Kidney epithelial cell (primary cell): Measurements from ENCODE around the gene METTL22. TPM values are rescaled to one million over a fixed set of nuclear protein-coding genes. Genes with fewer than 3 reads are reported as not detected.

ENCODE experiments used
- DNase-seq: peaks from one replicate; pipeline ENCODE4 v3.0.0-alpha.2; 2010; ENCODE audit warnings: low read depth
- H3K27me3 ChIP-seq: 2 replicates; pipeline ENCODE4 v1.6.0; 2011; ENCODE audit warnings: low read length; ENCODE audit not compliant: control insufficient read depth, insufficient read depth
- H3K36me3 ChIP-seq: 2 replicates; pipeline ENCODE4 v1.5.1; 2011; ENCODE audit warnings: low read length; ENCODE audit not compliant: control insufficient read depth, insufficient read depth
- H3K4me3 ChIP-seq: 2 replicates; pipeline ENCODE4 v1.5.1; 2011; ENCODE audit warnings: low read depth, mild to moderate bottlenecking, control low read depth, low read length
- total RNA-seq: library from RNA; depleted of rRNA; stranded (reverse); fragments of >200 nt; gene quantifications from 2 replicates; pipeline ENCODE4 v1.2.3, GENCODE V29; 2015
- TF ChIP-seq, protein P1 (sequence below): IDR thresholded peaks from 2 replicates; pipeline ENCODE4 v1.5.1; 2011; ENCODE audit warnings: mild to moderate bottlenecking, moderate library complexity, low read length, control low read depth, inconsistent platforms; ENCODE audit not compliant: insufficient read depth, poor library complexity, severe bottlenecking

METTL22 gene
- total RNA-seq, 1 donor from 2014 or later: 24.5 TPM

DNA sequence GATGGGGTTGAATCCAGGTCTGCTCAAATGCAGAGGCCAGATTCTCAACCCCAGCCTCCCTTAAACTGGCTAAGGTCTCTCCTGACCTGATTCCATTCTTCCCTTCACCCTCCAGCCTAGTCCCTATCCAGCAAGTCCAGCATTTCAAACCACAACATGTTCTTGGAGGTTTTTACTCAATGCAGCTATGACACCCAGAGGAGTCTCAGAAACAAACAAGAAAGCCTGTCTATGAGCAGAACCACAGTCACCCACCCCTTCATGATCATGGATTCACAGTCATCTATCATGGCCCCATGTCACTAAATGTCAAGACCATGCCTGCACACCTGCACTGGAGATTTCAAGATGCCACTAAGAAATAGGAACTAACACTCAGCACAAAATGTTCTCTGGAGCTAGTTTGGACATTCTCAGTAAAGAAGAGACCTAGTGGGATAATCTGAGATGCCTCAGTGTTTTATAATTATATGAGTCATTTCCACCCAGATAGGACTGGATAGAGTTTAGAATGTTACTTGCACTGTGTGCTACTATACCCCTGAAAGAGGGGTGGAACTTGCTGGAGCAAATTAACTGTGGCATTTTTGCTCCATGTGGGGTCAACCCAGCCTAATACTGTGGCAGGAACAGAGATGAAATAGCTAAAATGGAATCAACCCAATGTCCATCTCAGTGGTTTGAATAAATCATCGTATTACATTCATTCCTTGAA, 9.5 kb upstream of the METTL22 start:
- TF ChIP-seq, protein P1, sequence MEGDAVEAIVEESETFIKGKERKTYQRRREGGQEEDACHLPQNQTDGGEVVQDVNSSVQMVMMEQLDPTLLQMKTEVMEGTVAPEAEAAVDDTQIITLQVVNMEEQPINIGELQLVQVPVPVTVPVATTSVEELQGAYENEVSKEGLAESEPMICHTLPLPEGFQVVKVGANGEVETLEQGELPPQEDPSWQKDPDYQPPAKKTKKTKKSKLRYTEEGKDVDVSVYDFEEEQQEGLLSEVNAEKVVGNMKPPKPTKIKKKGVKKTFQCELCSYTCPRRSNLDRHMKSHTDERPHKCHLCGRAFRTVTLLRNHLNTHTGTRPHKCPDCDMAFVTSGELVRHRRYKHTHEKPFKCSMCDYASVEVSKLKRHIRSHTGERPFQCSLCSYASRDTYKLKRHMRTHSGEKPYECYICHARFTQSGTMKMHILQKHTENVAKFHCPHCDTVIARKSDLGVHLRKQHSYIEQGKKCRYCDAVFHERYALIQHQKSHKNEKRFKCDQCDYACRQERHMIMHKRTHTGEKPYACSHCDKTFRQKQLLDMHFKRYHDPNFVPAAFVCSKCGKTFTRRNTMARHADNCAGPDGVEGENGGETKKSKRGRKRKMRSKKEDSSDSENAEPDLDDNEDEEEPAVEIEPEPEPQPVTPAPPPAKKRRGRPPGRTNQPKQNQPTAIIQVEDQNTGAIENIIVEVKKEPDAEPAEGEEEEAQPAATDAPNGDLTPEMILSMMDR: no peak

DNA sequence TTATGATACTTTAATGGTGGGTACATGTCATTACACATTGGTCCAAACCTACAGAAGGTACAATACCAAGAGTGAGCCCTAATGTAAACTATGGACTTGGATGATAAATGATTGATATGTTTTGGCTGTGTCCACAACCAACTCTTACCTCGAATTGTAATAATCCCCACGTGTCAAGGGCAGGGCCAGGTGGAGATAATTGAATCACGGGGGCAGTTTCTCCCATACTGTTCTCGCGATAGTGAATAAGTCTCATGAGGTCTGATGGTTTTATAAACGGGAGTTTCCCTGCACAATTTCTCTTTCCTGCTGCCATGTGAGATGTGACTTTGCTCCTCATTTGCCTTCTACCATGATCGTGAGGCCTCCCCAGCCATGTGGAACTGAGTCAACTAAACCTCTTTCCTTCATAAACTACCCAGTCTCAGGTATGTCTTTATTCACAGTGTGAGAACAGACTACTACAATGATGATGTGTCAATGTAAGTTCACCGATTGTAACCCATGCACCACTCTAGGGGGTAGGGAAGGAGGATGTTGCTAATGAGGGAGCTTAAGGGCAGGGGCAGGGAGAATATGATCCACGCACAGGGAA, 7.0 kb upstream of the METTL22 start:
- Histone ChIP-seq H3K27me3 (peaks cover 3% of the 10 kb centered on the region), H3K36me3 (no peaks in the 10 kb centered on the region), H3K4me3 (no peak overlapping the region)
- DNase-seq: no peak
- TF ChIP-seq, protein P1: no peak

More for the DNA sequence above, 9.5 kb upstream of the METTL22 start:
- H3K36me3 ChIP-seq: no peaks in the 10 kb centered on the region
- no peak overlapping the region for H3K4me3 ChIP-seq
- DNase-seq: no peak
- H3K27me3 ChIP-seq: peaks cover 2% of the 10 kb centered on the region

DNA sequence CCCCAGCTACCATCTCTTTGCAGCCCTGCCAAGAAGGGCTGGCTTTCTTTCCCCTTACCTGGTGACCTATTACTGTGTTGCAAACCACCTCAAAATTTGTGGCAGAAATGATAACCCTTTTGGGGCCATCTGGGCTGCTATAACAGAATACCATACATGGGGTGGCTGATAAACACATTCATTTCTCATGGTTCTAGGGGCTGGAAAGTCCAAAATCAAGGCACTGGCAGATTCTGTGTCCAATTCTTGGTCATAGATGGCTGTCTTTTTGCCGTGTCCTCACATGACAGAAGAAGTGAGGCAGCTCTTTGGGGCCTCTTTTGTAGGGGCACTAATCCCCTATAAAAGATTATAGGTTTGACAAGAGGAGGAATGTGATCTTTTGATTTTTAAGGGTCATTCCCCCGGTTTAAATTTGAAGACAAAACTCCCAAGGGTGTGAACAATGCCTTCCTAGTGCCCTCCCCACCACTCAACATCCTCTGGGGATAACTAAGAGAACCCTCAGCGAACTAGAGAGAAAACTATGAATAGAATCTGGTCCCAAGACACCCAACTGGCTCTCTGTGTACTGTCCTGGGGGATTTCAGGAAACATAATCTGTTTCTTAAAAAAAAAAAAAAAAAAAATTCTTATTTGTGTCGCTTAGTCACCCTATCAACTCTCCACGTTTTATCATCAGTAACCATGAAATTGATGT, 1.7 kb upstream of the METTL22 start:
- Histone ChIP-seq H3K36me3 (no peaks in the 10 kb centered on the region), H3K4me3 (no peak overlapping the region), H3K27me3 (peaks cover 3% of the 10 kb centered on the region)
- no peak for DNase-seq
- TF ChIP-seq, protein P1: no peak

DNA sequence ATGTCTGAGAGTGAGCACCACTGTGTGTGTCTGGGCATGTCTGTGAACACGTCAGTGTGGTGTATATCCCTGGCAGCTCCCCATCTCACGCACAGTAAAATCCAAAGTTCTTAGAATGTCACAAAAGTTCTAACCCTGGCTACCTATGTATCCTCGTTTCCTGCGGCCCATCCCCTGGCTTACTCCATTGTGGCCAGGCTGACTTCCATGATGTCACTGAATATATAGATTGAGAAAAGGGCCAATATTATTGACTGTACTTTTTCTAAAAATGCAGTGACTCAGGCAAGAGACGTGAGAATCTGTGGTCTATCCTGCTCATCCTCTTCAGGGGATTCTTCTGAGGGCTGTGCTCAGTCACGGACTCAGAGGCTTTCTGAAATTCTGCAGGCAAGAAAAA, 963 bp upstream of the METTL22 start:
- Histone ChIP-seq H3K27me3 (peaks cover 3% of the 10 kb centered on the region), H3K36me3 (no peaks in the 10 kb centered on the region), H3K4me3 (no peak overlapping the region)
- TF ChIP-seq, protein P1: no peak
- DNase-seq: no peak

GRCh38 chr16:8621222-8621571, 301 bp upstream of the METTL22 start:
- peak overlapping the region; percentile 61 for H3K4me3 ChIP-seq
- DNase-seq: no peak
- peaks cover 3% of the 10 kb centered on the region for H3K27me3 ChIP-seq
- TF ChIP-seq, protein P1: no peak
- H3K36me3 ChIP-seq: no peaks in the 10 kb centered on the region

DNA sequence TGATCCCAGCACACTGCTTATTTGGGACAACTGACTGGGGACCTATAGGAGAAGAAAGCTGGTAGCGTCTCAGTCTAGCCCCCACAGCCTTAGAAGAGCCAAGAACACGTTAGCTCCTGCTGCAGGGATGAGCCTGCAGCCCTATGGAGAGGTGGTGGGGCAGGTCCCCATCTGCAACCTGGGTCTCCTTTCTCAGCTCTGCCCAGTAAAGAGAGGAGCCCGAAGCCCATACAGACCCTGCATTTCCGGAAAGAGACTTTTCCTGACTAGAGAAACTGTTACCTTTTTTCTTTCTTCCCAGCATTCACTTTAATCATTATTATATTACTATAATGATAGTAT, 788 bp downstream of the METTL22 start:
- H3K4me3 ChIP-seq: peak overlapping the region; percentile 61
- DNase-seq: no peak
- TF ChIP-seq, protein P1: no peak
- H3K36me3 ChIP-seq: peaks cover 2% of the 10 kb centered on the region
- H3K27me3 ChIP-seq: peaks cover 3% of the 10 kb centered on the region
